Measurements from ENCODE around the gene NHS. TPM values are rescaled to one million over a fixed set of nuclear protein-coding genes. Genes with fewer than 3 reads are reported as not detected.

The NHS gene
- total RNA-seq, 4 donors from 2014 or later = 0.20 to 0.39 (median 0.30) TPM

DNA sequence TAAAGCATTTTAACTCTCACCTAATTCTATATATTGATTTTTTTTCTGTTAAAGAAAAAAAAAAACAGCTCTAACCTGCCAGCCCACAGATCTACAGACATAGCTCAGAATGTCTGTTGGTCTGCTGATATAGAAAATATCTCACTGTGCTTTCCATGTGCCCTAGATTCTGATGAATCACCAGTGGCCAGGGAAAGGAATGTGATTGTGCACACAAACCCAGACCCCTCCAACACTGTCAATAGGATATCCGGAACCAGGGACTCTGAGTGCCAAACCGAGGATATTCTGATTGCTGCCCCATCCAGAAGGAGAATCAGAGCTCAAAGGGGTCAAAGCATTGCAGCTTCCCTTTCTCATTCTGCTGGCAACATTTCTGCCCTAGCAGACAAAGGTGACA, 350.2 kb downstream of the NHS start:
- Histone ChIP-seq H3K4me3 (no peak overlapping the region), H3K27ac (no peak overlapping the region), H3K27me3 (no peaks in the 10 kb centered on the region), H3K36me3 (no peaks in the 10 kb centered on the region), H3K4me1 (no peaks in the 10 kb centered on the region), H3K9me3 (no peaks in the 10 kb centered on the region)
- in situ Hi-C loops (cut with MboI; ENCODE audit: low sequenced_read_pairs in 4 of 4) (no loop called here), intact Hi-C loops (cut with DNase I; ENCODE audit: low total_unique reads) (no loop called here)
- no peak for DNase-seq
- TF ChIP-seq POLR2A (IDR thresholded peaks at IDR 0.05) = no peak
- TF ChIP-seq, protein P1, sequence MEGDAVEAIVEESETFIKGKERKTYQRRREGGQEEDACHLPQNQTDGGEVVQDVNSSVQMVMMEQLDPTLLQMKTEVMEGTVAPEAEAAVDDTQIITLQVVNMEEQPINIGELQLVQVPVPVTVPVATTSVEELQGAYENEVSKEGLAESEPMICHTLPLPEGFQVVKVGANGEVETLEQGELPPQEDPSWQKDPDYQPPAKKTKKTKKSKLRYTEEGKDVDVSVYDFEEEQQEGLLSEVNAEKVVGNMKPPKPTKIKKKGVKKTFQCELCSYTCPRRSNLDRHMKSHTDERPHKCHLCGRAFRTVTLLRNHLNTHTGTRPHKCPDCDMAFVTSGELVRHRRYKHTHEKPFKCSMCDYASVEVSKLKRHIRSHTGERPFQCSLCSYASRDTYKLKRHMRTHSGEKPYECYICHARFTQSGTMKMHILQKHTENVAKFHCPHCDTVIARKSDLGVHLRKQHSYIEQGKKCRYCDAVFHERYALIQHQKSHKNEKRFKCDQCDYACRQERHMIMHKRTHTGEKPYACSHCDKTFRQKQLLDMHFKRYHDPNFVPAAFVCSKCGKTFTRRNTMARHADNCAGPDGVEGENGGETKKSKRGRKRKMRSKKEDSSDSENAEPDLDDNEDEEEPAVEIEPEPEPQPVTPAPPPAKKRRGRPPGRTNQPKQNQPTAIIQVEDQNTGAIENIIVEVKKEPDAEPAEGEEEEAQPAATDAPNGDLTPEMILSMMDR (IDR thresholded peaks at IDR 0.05 in 4 of 5, conservative IDR thresholded peaks at IDR 0.05 in 1 of 5) = no peak
- ATAC-seq = no peak

DNA sequence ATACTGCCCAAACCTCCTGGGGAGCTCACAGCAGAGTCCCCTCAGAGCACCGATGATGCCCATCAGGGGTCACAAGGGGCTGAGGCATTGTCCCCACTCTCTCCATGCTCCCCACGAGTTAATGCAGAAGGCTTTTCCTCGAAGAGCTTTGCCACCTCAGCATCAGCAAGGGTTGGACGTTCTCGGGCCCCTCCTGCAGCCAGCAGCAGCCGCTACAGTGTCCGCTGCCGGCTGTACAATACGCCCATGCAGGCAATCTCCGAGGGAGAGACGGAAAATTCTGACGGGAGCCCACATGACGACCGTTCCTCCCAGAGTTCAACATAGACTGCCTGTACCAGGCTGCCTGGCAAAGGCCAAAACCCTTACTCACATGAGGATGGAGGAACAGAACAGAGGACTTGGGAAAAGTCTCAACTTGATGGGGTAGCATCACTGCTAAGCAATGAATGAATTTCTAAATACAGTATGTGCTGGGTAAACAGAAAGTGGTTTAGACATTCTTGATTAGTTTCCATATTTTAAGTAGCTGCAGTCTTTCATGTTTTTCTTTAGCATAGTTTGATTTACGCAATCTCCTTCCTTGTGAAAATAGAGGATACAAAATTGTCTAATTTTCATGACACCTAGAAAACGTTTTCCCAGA, 357.3 kb downstream of the NHS start:
- Histone ChIP-seq H3K27me3 (no peaks in the 10 kb centered on the region), H3K27ac (no peak overlapping the region), H3K4me3 (no peak overlapping the region), H3K4me1 (peaks cover 0 to 6% of the 10 kb centered on the region in 2 donors), H3K9me3 (no peaks in the 10 kb centered on the region), H3K36me3 (no peaks in the 10 kb centered on the region)
- intact Hi-C loops (cut with DNase I; ENCODE audit: low total_unique reads) = loop anchor here (10.0 kb wide), 1 partner anchor 1613 kb away; the partner anchor contains the start of gene PDHA1
- no peak for DNase-seq
- no peak for ATAC-seq
- in situ Hi-C loops (cut with MboI; ENCODE audit: low sequenced_read_pairs in 4 of 4) = no loop called here
- TF ChIP-seq POLR2A (IDR thresholded peaks at IDR 0.05) = no peak
- TF ChIP-seq, protein P1 (IDR thresholded peaks at IDR 0.05 in 4 of 5, conservative IDR thresholded peaks at IDR 0.05 in 1 of 5) = no peak

DNA sequence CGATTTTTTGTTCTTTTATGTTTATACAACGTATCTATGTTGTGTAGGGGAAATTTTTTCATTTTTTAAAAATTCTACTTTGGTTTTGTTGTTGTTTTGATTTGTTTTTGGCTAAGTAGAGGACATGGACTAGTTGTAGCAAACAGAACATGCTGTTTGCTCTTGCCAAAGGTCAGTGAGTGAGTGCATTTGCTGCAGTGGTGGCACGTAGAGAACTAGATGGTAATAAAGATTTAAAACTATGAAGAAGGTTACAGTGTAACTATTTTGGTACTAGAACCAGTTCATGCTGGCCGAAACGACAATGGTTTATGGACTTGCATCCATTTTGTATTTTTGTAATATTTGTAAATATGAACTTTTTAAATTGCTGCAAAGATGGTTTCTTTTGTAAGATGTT, 360.4 kb downstream of the NHS start:
- Histone ChIP-seq H3K4me1 (peaks cover under 1 to 17% of the 10 kb centered on the region in 2 donors), H3K27me3 (no peaks in the 10 kb centered on the region), H3K27ac (peak overlapping the region in 1 of 4 donors; percentile 84), H3K4me3 (no peak overlapping the region), H3K36me3 (no peaks in the 10 kb centered on the region), H3K9me3 (no peaks in the 10 kb centered on the region)
- intact Hi-C loops (cut with DNase I; ENCODE audit: low total_unique reads) = loop anchor here (5.0 to 10.0 kb wide), 2 partner anchors 1152 to 1609 kb away; partner anchors contain the start of gene PDHA1
- TF ChIP-seq, protein P1 (IDR thresholded peaks at IDR 0.05 in 4 of 5, conservative IDR thresholded peaks at IDR 0.05 in 1 of 5) = no peak
- TF ChIP-seq POLR2A (IDR thresholded peaks at IDR 0.05) = no peak
- DNase-seq (no peak), ATAC-seq (no peak)
- in situ Hi-C loops (cut with MboI; ENCODE audit: low sequenced_read_pairs in 4 of 4) = no loop called here

DNA sequence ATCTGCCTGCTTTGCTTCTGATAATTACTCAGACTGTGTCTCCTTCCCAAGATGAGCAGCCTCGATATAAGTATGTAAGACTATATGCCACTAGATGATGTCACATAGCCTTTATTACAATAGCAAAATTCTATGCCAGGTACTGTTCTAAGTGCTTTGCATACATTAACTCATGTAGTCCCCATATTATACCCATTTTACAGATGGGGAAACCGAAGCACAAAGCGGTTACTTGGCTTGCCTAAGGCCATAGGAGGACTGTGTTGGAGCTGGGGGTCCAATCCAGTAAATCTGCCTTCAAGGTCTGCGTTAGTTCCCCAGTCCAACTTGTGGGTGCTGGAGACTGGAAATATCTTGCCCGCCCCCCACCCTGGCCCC, 361.5 kb downstream of the NHS start:
- in situ Hi-C loops (cut with MboI; ENCODE audit: low sequenced_read_pairs in 4 of 4) = no loop called here
- ATAC-seq = no peak
- no peaks in the 10 kb centered on the region for H3K9me3 ChIP-seq
- intact Hi-C loops (cut with DNase I; ENCODE audit: low total_unique reads) = loop anchor here (5.0 to 10.0 kb wide), 2 partner anchors 1151 to 1608 kb away; partner anchors contain the start of gene PDHA1
- no peak for DNase-seq
- no peaks in the 10 kb centered on the region for H3K27me3 ChIP-seq
- H3K4me1 ChIP-seq = peaks cover 6 to 19% of the 10 kb centered on the region in 2 donors
- H3K4me3 ChIP-seq = peak overlapping the region; percentile 53 to 75 (median 55)
- no peaks in the 10 kb centered on the region for H3K36me3 ChIP-seq
- H3K27ac ChIP-seq = peak overlapping the region; percentile 83 to 97 (median 84)
- TF ChIP-seq, protein P1 (IDR thresholded peaks at IDR 0.05 in 4 of 5, conservative IDR thresholded peaks at IDR 0.05 in 1 of 5) = no peak
- no peak for TF ChIP-seq POLR2A (IDR thresholded peaks at IDR 0.05)
